WERI-Rb-1 (cell line): ENCODE data around the gene DGKI.

ENCODE experiments used
- DNase-seq: peaks from one replicate; pipeline ENCODE4 v3.0.0-alpha.2; 2020
- H3K27ac ChIP-seq: fragments of 250-450 bp; sonication (Bioruptor Pico); 2 replicates; pipeline ENCODE4 v1.5.1; 2020; ENCODE audit warnings: mild to moderate bottlenecking, moderate library complexity
- H3K27me3 ChIP-seq: fragments of 250-450 bp; sonication (Bioruptor Pico); 2 replicates; pipeline ENCODE4 v1.5.1; 2021; ENCODE audit warnings: mild to moderate bottlenecking, low read depth, moderate library complexity; ENCODE audit not compliant: insufficient read depth, severe bottlenecking
- H3K36me3 ChIP-seq: fragments of 250-450 bp; sonication (Bioruptor Pico); 2 replicates; pipeline ENCODE4 v1.5.1; 2020; ENCODE audit warnings: mild to moderate bottlenecking, moderate library complexity
- H3K4me3 ChIP-seq: 2 replicates; pipeline ENCODE4 v1.5.1; 2011; ENCODE audit warnings: low read depth, mild to moderate bottlenecking, control low read depth, low read length
- H3K9me3 ChIP-seq: fragments of 250-450 bp; sonication (Bioruptor Pico); 2 replicates; pipeline ENCODE4 v1.5.1; 2021; ENCODE audit warnings: mild to moderate bottlenecking, moderate library complexity; ENCODE audit not compliant: severe bottlenecking
- CTCF ChIP-seq: IDR thresholded peaks from 2 replicates; pipeline ENCODE4 v1.5.1; 2011; ENCODE audit warnings: low read depth, mild to moderate bottlenecking, control low read depth, inconsistent platforms, low read length

The DGKI gene

GRCh38 chr7:137757146-137757925 lies 89.4 kb downstream of the DGKI start:
- TF ChIP-seq CTCF = no peak
- H3K27me3 ChIP-seq = no peaks in the 10 kb centered on the region
- H3K9me3 ChIP-seq = peaks cover 2% of the 10 kb centered on the region
- no peaks in the 10 kb centered on the region for H3K36me3 ChIP-seq
- no peak for DNase-seq
- no peak overlapping the region for H3K4me3 ChIP-seq
- H3K27ac ChIP-seq = no peak overlapping the region

DNA sequence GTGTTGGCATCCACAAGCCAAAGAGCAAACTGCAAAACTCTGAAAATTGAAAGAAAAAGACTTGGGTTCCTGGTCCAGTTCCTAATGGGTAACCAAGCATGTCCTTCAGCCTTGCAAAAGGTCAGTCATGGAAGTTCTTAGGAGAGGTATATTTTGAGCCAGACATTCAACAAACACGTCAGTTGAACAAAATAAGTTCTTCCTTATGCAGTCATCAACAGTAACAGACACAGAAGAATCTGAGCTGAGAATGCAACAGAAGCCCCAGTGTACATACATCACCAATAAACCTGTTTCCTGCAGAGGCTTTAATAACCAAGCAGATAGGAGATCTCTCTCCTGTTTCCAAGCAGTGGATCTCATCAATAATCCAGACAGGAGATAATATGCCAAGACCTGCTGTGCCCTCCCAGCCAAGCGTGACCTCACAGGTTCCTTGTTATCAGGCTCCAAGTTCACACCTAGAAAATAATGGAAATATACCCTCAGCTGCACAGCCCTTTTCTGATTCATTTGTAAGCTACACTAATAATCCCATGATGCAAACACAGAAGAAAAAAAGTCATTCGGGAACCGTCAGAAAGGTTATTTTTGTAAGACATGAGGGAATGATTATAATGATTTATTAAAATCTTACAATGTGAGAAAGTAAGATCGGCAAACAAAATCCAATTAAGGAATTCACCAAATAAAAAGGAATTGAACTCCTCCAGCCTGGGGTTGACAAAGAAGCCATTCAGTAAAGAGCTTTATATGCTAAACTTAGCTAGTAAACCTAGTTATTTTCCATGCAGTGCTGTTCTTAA lies 90.7 kb downstream of the DGKI start:
- Histone ChIP-seq H3K9me3 (peaks cover 2% of the 10 kb centered on the region), H3K4me3 (no peak overlapping the region), H3K27me3 (no peaks in the 10 kb centered on the region), H3K27ac (no peak overlapping the region), H3K36me3 (no peaks in the 10 kb centered on the region)
- DNase-seq = peak; percentile 28
- no peak for TF ChIP-seq CTCF

DNA sequence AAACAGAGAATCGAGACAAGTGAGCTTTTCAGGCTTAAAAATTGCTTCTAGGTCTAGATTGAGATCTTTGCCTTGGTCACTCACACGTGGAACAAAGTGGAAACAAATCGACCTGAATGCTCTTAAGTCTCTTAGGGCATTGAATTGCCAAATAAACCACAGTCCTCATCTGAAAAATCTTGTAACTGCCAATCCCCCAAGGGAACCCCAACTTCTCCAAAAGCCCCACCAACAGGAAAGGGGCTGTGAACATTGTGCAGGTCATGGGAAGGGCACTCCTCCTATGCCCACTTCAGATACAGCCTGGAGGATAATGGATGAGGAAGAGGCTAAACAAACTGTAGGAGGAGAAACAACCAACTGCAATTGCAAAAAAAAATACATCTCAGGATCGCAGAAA lies 91.3 kb downstream of the DGKI start:
- no peak for DNase-seq
- no peak overlapping the region for H3K4me3 ChIP-seq
- H3K36me3 ChIP-seq = no peaks in the 10 kb centered on the region
- peaks cover 2% of the 10 kb centered on the region for H3K9me3 ChIP-seq
- H3K27me3 ChIP-seq = no peaks in the 10 kb centered on the region
- no peak for TF ChIP-seq CTCF
- H3K27ac ChIP-seq = no peak overlapping the region

- no peak overlapping the region for H3K4me3 ChIP-seq
- no peaks in the 10 kb centered on the region for H3K27me3 ChIP-seq
- no peak for TF ChIP-seq CTCF
- no peak for DNase-seq
- H3K27ac ChIP-seq = no peak overlapping the region
- peaks cover 2% of the 10 kb centered on the region for H3K9me3 ChIP-seq
- no peaks in the 10 kb centered on the region for H3K36me3 ChIP-seq
Observed at GRCh38 chr7:137753948-137754851, 92.6 kb downstream of the DGKI start.

DNA sequence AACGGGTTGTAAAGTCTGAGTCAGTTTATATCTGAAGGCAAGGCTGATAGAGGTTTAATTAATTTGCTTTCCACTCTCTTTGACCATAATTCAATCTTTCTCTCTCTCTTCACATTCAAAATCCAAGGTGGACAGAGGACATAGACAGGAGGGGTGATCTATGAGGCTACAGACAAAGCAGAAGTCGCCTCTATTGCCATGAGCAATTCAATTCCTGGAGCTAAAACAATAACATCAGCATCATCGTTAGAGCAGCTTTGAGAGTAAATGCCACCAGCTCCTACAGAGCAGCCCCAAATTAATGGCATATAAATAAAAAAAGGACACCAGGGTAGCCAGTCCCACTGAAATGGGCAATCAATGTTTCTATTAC lies 93.2 kb downstream of the DGKI start:
- Histone ChIP-seq H3K9me3 (peaks cover 2% of the 10 kb centered on the region), H3K27me3 (no peaks in the 10 kb centered on the region), H3K27ac (no peak overlapping the region), H3K36me3 (no peaks in the 10 kb centered on the region), H3K4me3 (no peak overlapping the region)
- TF ChIP-seq CTCF = no peak
- DNase-seq = no peak
